ENCODE measurements around the gene RTN4R. TPM values are rescaled to one million over a fixed set of nuclear protein-coding genes. Genes with fewer than 3 reads are reported as not detected.

Gene RTN4R
- total and polyA plus RNA-seq, 2 of the 4 experiments (the other 2 are of a cell fraction), result 0.18 to 0.94 TPM

DNA sequence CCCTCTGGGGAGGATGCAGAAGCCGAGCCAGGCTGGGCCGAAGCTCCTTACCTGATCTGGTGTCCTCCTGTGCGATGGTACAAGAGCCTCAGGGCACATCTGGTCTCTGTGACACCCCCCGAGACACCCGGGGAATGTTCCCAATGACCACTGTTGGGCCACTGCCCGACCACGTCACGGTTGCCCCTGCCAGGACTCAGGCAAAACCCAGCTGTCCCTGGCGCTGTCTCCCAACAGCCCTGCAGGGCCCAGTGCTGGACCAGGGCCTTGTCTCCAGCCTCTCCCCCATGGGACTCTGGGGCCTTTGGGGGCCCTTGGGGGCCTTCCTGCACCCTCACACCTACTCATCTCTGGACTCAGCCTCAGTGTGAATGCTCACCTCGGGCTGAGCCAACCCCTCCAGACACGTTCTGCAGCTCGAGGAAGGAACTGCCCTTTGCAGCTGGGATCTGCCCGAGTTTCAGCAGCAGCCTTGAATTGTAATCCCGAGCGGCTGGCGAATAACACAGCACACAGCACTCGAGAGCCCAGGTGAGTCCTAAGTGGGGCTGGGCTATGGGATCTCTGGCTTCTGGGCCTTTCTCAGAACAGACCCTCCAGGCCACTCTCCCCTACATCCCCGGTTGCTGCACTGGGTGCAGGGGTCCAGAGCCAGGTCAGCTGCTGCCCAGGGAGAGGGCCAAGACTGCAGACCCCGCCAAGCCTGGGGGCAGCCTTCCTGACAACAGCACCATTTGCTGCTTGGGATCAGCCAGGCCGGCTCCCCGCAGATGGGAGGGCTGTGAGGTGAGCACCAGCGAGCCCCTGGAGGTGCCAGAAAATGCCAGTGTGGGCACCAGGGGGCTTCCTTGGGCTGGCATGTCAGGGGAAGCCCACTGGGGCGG, 39.8 kb downstream of the RTN4R start (continued):
- TF ChIP-seq, protein P1, sequence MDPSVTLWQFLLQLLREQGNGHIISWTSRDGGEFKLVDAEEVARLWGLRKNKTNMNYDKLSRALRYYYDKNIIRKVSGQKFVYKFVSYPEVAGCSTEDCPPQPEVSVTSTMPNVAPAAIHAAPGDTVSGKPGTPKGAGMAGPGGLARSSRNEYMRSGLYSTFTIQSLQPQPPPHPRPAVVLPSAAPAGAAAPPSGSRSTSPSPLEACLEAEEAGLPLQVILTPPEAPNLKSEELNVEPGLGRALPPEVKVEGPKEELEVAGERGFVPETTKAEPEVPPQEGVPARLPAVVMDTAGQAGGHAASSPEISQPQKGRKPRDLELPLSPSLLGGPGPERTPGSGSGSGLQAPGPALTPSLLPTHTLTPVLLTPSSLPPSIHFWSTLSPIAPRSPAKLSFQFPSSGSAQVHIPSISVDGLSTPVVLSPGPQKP (IDR thresholded peaks at IDR 0.05; ENCODE audit: borderline replicate concordance, low read depth, low read length), result no peak

DNA sequence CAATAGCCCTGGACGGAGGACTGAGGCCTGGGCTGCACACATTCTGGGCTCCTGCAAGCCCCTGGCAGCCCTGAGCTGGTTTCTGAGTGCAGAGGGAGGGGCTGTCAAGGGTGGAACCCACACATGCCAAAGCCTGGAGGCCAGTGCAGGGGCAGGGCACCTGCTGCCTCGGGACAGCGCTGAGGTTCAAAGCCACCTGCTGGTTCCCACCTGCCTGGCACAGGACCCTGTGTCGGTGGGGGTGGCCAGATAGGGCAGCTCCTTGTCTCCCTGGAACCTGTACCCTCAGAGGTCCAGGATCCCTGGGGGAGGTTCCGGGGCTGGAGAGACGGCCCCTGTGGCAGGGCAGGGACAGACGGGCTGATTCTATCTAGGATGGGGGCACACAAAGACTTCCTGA, 40.8 kb downstream of the RTN4R start:
- BruUV-seq (replicated peaks), result no TSS peak
- Histone ChIP-seq H4K8ac (ENCODE audit: low read depth in 2 of 2, low read length in 2 of 2) (no peak overlapping the region), H2AFZ (replicated peaks; ENCODE audit: low read length, poor library complexity) (no peak overlapping the region), H2BK120ac (ENCODE audit: low read depth, low read length) (no peak overlapping the region), H3K27ac (ENCODE audit: insufficient read depth, low read length) (no peak overlapping the region), H3K9ac (ENCODE audit: low read depth, low read length) (no peak overlapping the region), H3K4me3 (ENCODE audit: insufficient read depth, low read depth, low read length) (no peak overlapping the region), H3K9me1 (ENCODE audit: insufficient read depth, low read length) (peaks cover 5% of the 10 kb centered on the region; the same call in 1 of the 2 replicates), H3K4me1 (ENCODE audit: control insufficient read depth, insufficient read depth, low read length) (no peaks in the 10 kb centered on the region), H4K20me1 (ENCODE audit: insufficient read depth, low read length) (0 out of 2 replicates have a peak, but pooled peaks cover 7% of the 10 kb centered on the region), H4K5ac (ENCODE audit: low read depth, low read length) (no peak overlapping the region), H3K36me3 (ENCODE audit: control insufficient read depth, insufficient read depth, low read length) (no peaks in the 10 kb centered on the region), H2BK5ac (ENCODE audit: low read depth, low read length, poor library complexity, severe bottlenecking) (no peak overlapping the region), H3K14ac (replicated peaks; ENCODE audit: low read depth, low read length) (no peak overlapping the region), H2BK15ac (ENCODE audit: low read depth, low read length) (no peak overlapping the region), H3K18ac (ENCODE audit: low read depth, low read length) (no peak overlapping the region), H3K27me3 (ENCODE audit: control insufficient read depth, insufficient read depth, low read length) (peaks cover 38% of the 10 kb centered on the region), H3K4ac (ENCODE audit: low read depth, low read length) (no peak overlapping the region), H4K91ac (ENCODE audit: insufficient read depth, low read depth, low read length) (no peak overlapping the region), H3K4me2 (ENCODE audit: low read depth, low read length) (no peak overlapping the region), H3K23ac (ENCODE audit: low read depth, low read length) (no peak overlapping the region), H2BK20ac (ENCODE audit: low read depth, low read length) (no peak overlapping the region), H3K56ac (ENCODE audit: extremely low read depth, insufficient read depth, low read length) (no peak overlapping the region), H2AK5ac (ENCODE audit: low read depth, low read length) (no peak overlapping the region), H3K9me3 (ENCODE audit: control insufficient read depth, insufficient read depth, low read length) (no peaks in the 10 kb centered on the region), H3K79me1 (ENCODE audit: low read depth in 1 of 2, low read length in 2 of 2) (no peaks in the 10 kb centered on the region), H2AK9ac (replicated peaks; ENCODE audit: low read depth, low read length, poor library complexity) (no peak overlapping the region)
- 61% methylated on average over 2 of the region's 7 CpGs; no CpG with 5 or more reads in 1 of the 2 experiments for WGBS, 2 experiments (ENCODE audit: extremely low coverage in 2 of 2, insufficient read length in 1 of 2)
- in situ Hi-C loops (cut with MboI; ENCODE audit: low sequenced_read_pairs), result no loop called here
- ChIA-PET POLR2A (ENCODE audit: unreplicated experiment) (no interaction called here), CTCF (no interaction called here)
- no peak for DNase-seq
- dilution Hi-C loops (cut with HindIII; ENCODE audit: low sequenced_read_pairs, unreplicated experiment), result no loop called here
- intact Hi-C loops (cut with micrococcal nuclease), result no loop called here
- no peak for ATAC-seq (ENCODE audit: low read depth)
- TF ChIP-seq MAZ (IDR thresholded peaks at IDR 0.05; ENCODE audit: borderline replicate concordance, low read depth, low read length), result no peak
- no peak for TF ChIP-seq POLR2A (IDR thresholded peaks at IDR 0.05; ENCODE audit: low read depth, low read length)
- TF ChIP-seq CEBPB (IDR thresholded peaks at IDR 0.05; ENCODE audit: low read depth, low read length), result no peak

Data from IMR-90 (cell line).